ENCODE results near the gene CYGB.

Gene CYGB

GRCh38 chr17:76487451-76488192, 49.9 kb downstream of the CYGB start:
- DNase-seq (ENCODE audit: low read depth): no peak
- no peak overlapping the region for H3K4me3 ChIP-seq (ENCODE audit: low read length)
- no peak for TF ChIP-seq CTCF (IDR thresholded peaks at IDR 0.05; ENCODE audit: insufficient read depth, low read depth, low read length, missing control alignments)

- no peak overlapping the region for H3K4me3 ChIP-seq (ENCODE audit: low read length)
- DNase-seq (ENCODE audit: low read depth): no peak
- TF ChIP-seq CTCF (IDR thresholded peaks at IDR 0.05; ENCODE audit: insufficient read depth, low read depth, low read length, missing control alignments): no peak
Observed at GRCh38 chr17:76485569-76485968, 51.9 kb downstream of the CYGB start.

- TF ChIP-seq CTCF (IDR thresholded peaks at IDR 0.05; ENCODE audit: insufficient read depth, low read depth, low read length, missing control alignments): no peak
- no peak overlapping the region for H3K4me3 ChIP-seq (ENCODE audit: low read length)
- DNase-seq (ENCODE audit: low read depth): no peak
Observed at GRCh38 chr17:76484228-76484725, 53.2 kb downstream of the CYGB start.

- H3K4me3 ChIP-seq (ENCODE audit: low read length): no peak overlapping the region
- TF ChIP-seq CTCF (IDR thresholded peaks at IDR 0.05; ENCODE audit: insufficient read depth, low read depth, low read length, missing control alignments): no peak
- DNase-seq (ENCODE audit: low read depth): no peak
Observed at GRCh38 chr17:76481071-76481655, 56.3 kb downstream of the CYGB start.

GRCh38 chr17:76480632-76481031, 56.9 kb downstream of the CYGB start:
- DNase-seq (ENCODE audit: low read depth): no peak
- TF ChIP-seq CTCF (IDR thresholded peaks at IDR 0.05; ENCODE audit: insufficient read depth, low read depth, low read length, missing control alignments): no peak
- H3K4me3 ChIP-seq (ENCODE audit: low read length): no peak overlapping the region

GRCh38 chr17:76479515-76480060, 57.9 kb downstream of the CYGB start:
- no peak for DNase-seq (ENCODE audit: low read depth)
- H3K4me3 ChIP-seq (ENCODE audit: low read length): no peak overlapping the region
- no peak for TF ChIP-seq CTCF (IDR thresholded peaks at IDR 0.05; ENCODE audit: insufficient read depth, low read depth, low read length, missing control alignments)
